RPMI8226 (cell line): ENCODE data around the gene MGAT1.

Source experiments
- DNase-seq: peaks from one replicate; pipeline ENCODE4 v3.0.0-alpha.2; 2015

Gene MGAT1

GRCh38 chr5:180823940-180824629 lies 21.5 kb upstream of the MGAT1 start:
- DNase-seq = no peak

- DNase-seq = no peak
These were observed 20.7 kb upstream of the MGAT1 start for GRCh38 chr5:180823346-180823745.

GRCh38 chr5:180821538-180821937 lies 18.9 kb upstream of the MGAT1 start:
- DNase-seq = no peak

GRCh38 chr5:180820788-180821321 lies 18.2 kb upstream of the MGAT1 start:
- peak; percentile 76 for DNase-seq

- DNase-seq = no peak
These were observed 16.2 kb upstream of the MGAT1 start for GRCh38 chr5:180818677-180819341.

GRCh38 chr5:180817893-180818674 lies 15.5 kb upstream of the MGAT1 start:
- no peak for DNase-seq

- DNase-seq = peak; percentile 70
These were observed 14.3 kb upstream of the MGAT1 start for GRCh38 chr5:180816608-180817534.

GRCh38 chr5:180815293-180815917 lies 12.8 kb upstream of the MGAT1 start:
- no peak for DNase-seq

- peak; percentile 48 for DNase-seq
These were observed 10.8 kb upstream of the MGAT1 start for GRCh38 chr5:180813420-180813819.

- no peak for DNase-seq
These were observed 9.1 kb upstream of the MGAT1 start for GRCh38 chr5:180811623-180812124.

- no peak for DNase-seq
These were observed 8.5 kb upstream of the MGAT1 start for GRCh38 chr5:180810959-180811622.

GRCh38 chr5:180810210-180810958 lies 7.8 kb upstream of the MGAT1 start:
- peak; percentile 96 for DNase-seq

GRCh38 chr5:180809403-180810209 lies 7.0 kb upstream of the MGAT1 start:
- DNase-seq = peak; percentile 94

- no peak for DNase-seq
These were observed 5.9 kb upstream of the MGAT1 start for GRCh38 chr5:180808461-180809000.

- DNase-seq = no peak
These were observed 5.2 kb upstream of the MGAT1 start for GRCh38 chr5:180807654-180808414.

GRCh38 chr5:180807046-180807445 lies 4.4 kb upstream of the MGAT1 start:
- no peak for DNase-seq

- peak; percentile 89 for DNase-seq
These were observed 3.9 kb upstream of the MGAT1 start for GRCh38 chr5:180806351-180807011.

GRCh38 chr5:180804129-180804618 lies 1.6 kb upstream of the MGAT1 start:
- peak; percentile 21 for DNase-seq
